HG02798 (cell line): ENCODE measurements around the gene LGALS3BP.

Source experiments
- ATAC-seq: cut with Tn5 transposase; IDR thresholded peaks from one replicate; pipeline ENCODE4 v1.9.1; 2021; ENCODE audit warnings: mild to moderate bottlenecking; ENCODE audit not compliant: unreplicated experiment, poor library complexity

LGALS3BP gene

GRCh38 chr17:79000396-79001189 is 20.9 kb upstream of the LGALS3BP start:
- ATAC-seq = no peak

GRCh38 chr17:78999947-79000395 is 20.2 kb upstream of the LGALS3BP start:
- no peak for ATAC-seq

GRCh38 chr17:78999056-78999768 is 19.5 kb upstream of the LGALS3BP start:
- no peak for ATAC-seq

GRCh38 chr17:78998311-78999055 is 18.8 kb upstream of the LGALS3BP start:
- no peak for ATAC-seq

DNA sequence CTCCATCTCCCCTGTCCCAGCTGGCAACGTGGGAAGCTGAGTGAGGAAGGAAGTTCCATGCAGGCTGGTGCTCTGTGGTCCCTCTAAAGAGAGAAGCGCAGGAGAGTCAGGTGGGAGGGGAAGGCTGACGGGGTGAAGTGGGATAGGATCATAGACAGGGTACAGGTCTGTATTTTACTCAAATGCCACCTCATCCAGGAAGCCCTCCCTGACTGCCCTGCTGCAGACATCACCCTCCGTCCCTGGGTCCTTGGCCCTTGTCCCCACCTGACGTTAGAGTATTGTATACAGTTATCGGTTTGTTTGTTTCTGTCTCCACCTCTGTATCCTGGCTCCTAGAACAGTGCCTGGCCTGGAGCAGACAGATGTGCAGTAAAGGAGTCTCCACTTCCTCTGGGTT is 18.2 kb upstream of the LGALS3BP start:
- no peak for ATAC-seq

DNA sequence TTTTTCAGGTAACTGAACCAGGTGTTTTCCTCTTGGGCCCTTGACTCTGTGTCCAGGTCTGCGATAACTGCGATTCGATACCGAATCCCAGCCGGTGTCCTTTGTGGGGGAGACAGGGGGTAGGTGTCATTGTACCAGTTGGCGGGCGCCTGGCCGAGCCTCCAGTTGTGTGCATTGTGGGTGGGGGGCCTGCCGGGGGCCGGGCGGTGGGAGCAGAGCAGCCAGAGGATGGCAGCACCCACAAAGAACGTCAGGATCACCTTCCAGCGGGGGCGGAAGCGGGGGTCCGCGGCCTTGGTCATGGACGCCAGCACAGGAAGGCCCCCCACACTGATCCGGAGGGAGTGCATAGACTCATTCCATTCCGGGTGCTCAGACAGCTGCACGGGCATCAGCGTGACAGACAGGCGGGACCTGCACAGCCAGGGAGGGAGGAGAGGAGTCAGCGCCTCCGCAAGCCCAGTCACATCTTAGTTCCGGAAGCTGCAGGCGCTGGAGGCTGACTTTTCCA is 17.6 kb upstream of the LGALS3BP start:
- ATAC-seq = no peak

GRCh38 chr17:78996781-78997201 is 17.1 kb upstream of the LGALS3BP start:
- ATAC-seq = no peak

DNA sequence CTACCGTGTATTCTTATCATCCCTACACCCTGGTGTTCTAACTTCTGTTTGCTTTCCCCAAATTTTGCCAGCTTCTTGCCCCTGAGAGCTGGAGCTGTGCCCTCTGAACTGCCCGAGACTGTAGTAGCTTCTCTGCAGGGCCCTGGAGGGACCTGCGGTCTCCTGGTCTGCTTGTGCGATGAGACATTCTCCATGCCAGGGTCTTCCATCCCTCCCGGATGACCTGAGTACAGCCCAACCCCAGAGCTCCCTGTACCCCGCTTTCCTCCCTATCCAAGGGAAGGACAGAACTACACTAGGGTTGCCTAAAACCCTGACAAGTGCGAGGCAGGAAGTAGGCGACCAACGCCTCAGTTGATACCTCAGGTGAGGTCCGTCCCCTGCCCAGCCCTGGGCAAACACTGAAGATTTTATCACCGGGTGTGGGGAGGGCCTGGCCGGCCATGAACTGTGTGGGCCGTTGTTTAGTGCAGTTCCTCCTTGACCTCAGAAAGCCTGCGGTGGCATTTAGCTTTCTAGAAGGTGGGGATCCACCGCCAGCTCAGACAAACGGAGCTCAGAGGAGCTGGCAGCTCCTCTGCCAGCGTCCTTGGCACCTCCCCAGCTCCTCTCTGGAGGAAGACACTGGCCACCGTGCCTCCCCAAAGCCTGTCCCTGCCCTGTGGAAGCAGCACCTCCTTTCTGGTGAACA is 16.2 kb upstream of the LGALS3BP start:
- ATAC-seq = no peak

GRCh38 chr17:78995022-78995760 is 15.5 kb upstream of the LGALS3BP start:
- no peak for ATAC-seq

DNA sequence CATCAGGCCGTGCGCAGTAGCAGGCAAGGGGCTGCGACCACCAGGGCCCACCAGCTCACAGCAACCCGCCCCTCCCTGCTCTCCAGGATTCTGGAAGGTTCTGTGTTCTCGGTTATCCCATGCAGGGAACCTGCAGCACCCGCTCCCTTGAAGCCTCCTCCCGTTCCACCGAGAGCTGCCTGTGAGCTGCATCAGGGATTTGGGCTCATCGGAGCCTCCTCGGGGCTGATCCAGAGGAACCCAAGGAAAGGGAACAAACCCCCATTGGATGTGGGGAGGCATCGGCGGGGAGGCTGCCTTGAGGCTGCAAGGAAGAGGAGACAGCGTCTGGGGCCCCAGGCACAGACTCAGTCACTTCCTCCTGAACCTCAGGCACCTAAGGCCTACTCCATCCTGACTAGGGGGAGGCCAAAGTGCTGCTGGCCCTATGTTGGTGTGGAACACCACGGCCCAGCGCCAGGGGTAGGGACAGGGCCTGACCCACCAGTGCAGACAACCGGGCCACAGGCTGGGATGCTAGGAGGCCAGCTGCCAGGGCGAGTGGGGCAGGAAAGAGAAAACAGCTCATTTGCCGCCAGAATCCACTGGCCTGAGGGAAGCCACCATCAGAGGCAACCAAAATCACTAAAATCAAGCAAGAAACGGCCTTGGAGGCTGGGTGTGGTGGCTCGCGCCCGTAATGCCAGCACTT is 14.4 kb upstream of the LGALS3BP start:
- ATAC-seq = no peak

GRCh38 chr17:78993241-78993956 is 13.7 kb upstream of the LGALS3BP start:
- ATAC-seq = no peak

- ATAC-seq = no peak
Observed at GRCh38 chr17:78992542-78993212, 13.0 kb upstream of the LGALS3BP start.

DNA sequence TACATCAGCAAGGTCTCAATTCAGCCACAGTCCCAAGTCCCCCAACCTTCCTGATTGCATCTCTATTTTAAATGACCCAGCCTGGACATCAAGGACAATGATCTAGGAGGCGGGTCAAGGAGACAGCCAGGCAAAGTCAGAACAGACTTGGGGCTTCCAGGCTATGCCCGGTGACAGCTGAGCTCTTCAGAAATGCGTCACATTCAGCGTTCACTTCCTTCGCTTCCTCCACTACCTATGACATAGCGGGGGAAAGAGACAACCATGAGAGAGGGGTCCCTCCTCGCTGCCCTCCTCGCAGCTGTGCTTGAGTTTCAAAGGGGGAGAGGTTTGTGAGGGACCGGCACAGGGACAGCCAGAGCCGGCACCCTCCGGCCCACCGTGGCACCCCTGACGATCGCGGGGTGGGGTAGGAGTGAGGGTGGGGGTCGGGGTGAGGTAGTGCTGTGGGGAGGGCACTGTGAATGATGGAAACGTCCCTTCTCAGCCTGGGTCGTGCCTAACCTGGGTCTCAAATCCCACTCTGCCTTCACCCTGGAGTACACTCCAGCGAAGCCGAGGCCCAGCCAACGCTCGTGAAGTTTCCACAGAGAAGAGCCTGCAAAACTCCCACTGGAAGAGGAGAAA is 12.3 kb upstream of the LGALS3BP start:
- ATAC-seq = no peak

- no peak for ATAC-seq
Observed at GRCh38 chr17:78991017-78991738, 11.5 kb upstream of the LGALS3BP start.

DNA sequence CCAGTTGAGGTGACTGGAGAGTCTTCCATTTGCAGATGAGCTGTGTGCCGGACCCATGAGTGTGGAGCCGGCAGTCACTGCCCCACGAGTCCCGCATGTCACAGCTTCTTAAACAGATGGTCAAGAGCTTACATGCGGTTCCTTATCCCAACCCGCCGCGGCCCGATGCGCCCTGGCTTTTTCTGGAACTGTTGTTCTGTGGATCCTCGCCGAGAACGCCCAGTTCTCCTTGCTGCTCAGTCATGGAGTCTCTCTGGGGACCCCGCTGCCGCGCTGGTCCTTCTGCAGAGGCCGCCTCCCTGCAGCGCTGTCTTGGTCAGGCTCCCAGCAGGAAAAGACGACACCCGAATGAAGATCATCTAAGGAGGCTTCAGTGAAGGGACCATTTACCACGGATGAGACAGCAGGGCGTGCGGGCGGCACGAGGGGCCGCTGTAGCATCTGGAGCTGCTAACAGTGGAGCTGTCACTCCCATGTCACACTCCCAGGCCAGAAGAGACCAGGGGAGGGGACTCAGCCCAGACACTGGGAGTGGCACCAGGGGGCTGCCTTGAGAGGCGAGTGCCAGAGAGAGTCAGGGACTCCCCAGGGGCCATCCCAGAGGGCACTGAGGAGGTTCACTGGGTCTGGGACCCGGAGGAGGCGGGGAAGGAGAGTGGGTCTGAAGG is 10.8 kb upstream of the LGALS3BP start:
- no peak for ATAC-seq

DNA sequence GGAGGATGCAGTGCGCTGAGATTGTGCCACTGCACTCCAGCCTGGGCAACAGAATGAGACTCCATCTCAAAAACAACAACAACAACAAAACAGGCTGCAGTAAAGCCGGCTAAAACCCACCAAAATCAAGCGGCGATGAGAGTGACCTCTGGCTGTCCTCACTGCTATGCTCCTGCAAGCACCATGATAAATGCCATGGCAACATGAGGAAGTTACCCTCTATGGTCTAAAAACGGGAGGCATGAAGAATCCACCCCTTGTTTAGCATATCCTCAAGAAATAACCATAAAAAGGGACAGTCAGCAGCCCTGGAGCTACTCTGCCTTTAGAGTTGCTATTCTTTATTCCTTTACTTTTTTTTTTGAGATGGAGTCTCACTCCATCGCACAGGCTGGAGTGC is 8.4 kb upstream of the LGALS3BP start:
- no peak for ATAC-seq
